LNCAP (cell line): ENCODE results near the gene PDLIM4.

Experiments used
- CTCF ChIP-seq: fragments of 450-650 bp; IDR thresholded peaks from 2 replicates; pipeline ENCODE4 v1.5.1; 2017; ENCODE audit warnings: mild to moderate bottlenecking

PDLIM4 gene

GRCh38 chr5:132261881-132262845 is 4.7 kb downstream of the PDLIM4 start:
- no peak for TF ChIP-seq CTCF

- no peak for TF ChIP-seq CTCF
Measured at GRCh38 chr5:132262882-132263547, 5.5 kb downstream of the PDLIM4 start.

GRCh38 chr5:132263548-132264261 is 6.2 kb downstream of the PDLIM4 start:
- no peak for TF ChIP-seq CTCF

- TF ChIP-seq CTCF = no peak
Measured at GRCh38 chr5:132264546-132265335, 7.2 kb downstream of the PDLIM4 start.

GRCh38 chr5:132265336-132266030 is 8.0 kb downstream of the PDLIM4 start:
- TF ChIP-seq CTCF = no peak

- TF ChIP-seq CTCF = no peak
Measured at GRCh38 chr5:132266031-132266835, 8.7 kb downstream of the PDLIM4 start.
